Hypothalamus (tissue), 51 donors: Measurements from ENCODE around the gene CNGB1.
A peak's percentile ranks its signal among the peaks of the same experiment; 100 is the strongest.
"Not testable (repeated sequence)": the region's sequence is repeated elsewhere in the genome, so short reads cannot be mapped to it uniquely, and the experiment has no call there.

Experiments
- DNase-seq, 51 donors: peaks; one replicate each; lab custom pipeline; 2025; lab: John Stamatoyannopoulos, UW

Gene CNGB1

GRCh38 chr16:57938936-57939871, 31.7 kb downstream of the CNGB1 start:
- DNase-seq: peak in 13 of 51 donors; percentile 7 to 65 (median 23)

GRCh38 chr16:57938484-57938883, 32.4 kb downstream of the CNGB1 start:
- DNase-seq: no peak

- DNase-seq: no peak
Observed at GRCh38 chr16:57937861-57938260, 33.1 kb downstream of the CNGB1 start.

DNA sequence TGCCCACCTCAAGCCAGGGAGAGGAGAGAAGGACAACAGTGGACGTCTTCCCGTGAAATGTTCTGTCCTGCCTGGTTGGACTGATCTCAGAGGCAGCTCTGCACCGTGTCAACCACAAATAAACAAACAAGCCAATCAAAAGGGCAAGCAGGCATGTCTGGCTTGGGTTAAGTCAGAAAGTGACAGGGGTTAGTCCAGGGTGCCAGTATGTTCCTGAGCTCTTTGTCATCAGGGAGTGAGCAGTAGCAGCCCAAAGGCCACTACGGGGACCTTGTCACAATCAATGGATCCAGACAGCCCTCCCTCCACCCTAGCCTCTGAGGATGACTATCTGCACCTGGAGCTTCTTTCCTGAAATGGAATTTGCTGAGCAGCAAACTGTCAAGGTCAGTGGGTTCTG, 35.0 kb downstream of the CNGB1 start:
- DNase-seq: no peak

- no peak for DNase-seq
Observed at GRCh38 chr16:57930533-57930932, 40.4 kb downstream of the CNGB1 start.

- DNase-seq: no peak
Observed at GRCh38 chr16:57929250-57929649, 41.7 kb downstream of the CNGB1 start.

DNA sequence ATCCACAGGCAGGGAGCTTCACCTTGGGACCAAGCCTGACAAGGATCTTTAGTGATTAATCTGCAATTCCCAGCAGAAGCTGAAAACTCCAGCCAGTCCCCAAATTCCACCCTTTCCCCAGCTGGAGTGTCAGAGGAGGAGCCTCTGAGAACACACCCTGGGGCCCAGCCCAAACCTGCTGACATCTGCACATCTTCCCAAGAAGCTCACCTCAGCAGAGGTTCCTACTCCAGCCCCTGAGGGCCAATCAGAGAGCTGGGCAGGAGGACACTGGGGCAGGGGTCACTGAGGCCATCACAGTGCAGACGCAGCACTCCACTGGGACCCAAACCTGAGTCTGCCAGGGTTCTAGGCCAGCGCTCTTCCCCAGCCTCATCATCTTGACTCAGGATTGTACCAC, 44.9 kb downstream of the CNGB1 start:
- no peak for DNase-seq

DNA sequence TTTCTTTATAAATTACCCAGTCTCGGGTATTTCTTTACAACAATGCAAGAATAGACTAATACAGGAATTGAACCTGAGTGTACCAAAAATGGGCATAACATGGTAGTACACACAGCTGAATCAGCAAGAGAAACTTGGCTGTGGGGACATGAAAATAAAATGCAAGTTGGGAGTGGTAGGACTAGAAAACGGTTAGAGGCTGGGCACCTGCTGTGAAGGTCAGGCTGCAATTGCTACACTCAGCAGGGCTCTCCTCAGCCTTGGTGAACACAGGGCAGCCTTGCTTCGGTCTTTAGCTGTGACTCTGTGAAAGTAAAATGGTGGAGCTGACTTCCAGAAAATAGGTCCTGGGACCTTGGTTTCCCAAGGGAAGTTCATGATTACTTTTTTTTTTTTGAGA, 45.6 kb downstream of the CNGB1 start:
- DNase-seq: no peak

- no peak for DNase-seq
Observed at GRCh38 chr16:57924514-57924913, 46.4 kb downstream of the CNGB1 start.

DNA sequence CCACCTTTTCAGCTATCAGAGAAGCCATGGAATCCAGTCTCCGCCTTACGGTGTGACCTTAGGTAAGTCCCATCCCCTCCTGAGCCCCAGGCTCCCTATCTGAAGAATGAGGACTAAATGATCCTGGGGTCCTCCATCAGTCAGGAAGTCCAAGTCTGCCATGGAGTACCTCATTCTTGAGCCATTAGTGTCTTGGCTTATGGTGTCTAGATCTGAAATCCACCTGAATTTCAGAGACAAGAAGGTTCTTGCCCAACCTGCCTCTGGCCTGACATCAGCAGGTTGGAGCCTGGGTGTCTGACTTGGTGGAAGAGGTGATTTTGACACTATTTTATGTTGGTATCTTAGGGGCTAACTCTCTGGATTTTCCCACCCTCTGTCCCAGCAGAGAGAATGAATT, 47.1 kb downstream of the CNGB1 start:
- no peak for DNase-seq

GRCh38 chr16:57923418-57923817, 47.5 kb downstream of the CNGB1 start:
- DNase-seq: no peak

DNA sequence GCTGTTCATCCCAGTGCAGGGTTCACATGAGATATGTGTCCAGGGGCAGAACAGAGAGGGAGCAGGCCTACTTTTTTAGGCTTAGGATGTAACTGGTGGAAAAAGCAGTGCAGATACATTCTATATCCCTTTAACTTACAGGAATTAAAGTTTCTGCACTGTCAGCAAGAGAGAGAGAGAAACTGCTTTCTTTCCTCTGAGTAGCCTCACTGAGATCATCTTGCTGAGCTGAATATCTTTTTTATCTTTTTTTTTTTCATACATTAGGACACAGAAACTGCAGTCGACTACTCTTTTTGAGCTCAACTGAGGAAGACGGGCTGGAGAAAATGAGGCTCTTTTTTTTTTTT, 50.1 kb downstream of the CNGB1 start:
- no peak for DNase-seq

GRCh38 chr16:57920215-57920879, 50.6 kb downstream of the CNGB1 start:
- no peak for DNase-seq

- DNase-seq: no peak
Observed at GRCh38 chr16:57918994-57919393, 51.9 kb downstream of the CNGB1 start.

- no peak for DNase-seq
Observed at GRCh38 chr16:57918444-57918843, 52.5 kb downstream of the CNGB1 start.

GRCh38 chr16:57917929-57918328, 53.0 kb downstream of the CNGB1 start:
- DNase-seq: not testable (repeated sequence)

GRCh38 chr16:57917489-57917888, 53.4 kb downstream of the CNGB1 start:
- DNase-seq: not testable (repeated sequence)

DNA sequence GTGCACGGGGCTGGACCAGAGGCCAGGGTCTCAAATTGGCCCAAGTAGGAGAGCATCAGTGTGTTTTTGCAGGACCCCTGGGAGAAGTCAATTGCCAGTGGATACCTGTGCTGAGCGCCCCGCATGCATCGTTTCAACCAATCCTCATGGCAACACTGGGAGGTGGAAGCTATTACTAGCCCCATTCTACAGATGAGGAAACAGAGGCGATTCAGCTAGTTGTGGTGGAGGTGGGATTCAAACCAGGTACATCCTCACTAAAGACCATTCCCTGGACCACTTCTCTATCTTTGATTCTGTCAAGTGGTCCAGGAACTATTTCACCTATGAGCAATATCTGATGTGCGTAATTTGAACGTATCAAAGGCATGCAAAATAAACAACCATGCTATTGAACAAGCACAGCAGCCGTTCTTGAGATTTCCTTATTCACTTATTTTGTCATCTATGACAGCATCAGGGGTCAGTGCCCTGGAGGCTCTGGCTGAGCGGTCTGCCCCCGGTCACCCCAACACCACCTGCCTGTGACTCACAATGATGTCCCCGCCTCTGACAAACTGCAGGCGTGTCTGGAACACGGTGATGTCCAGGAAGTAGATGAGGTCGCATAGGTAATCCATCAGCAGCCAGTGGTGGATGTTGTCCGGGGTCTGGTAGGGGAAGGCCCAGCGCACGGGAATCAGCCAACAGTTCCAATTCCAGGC, 54.0 kb downstream of the CNGB1 start:
- no peak for DNase-seq

GRCh38 chr16:57915811-57916488, 55.0 kb downstream of the CNGB1 start:
- DNase-seq: no peak

DNA sequence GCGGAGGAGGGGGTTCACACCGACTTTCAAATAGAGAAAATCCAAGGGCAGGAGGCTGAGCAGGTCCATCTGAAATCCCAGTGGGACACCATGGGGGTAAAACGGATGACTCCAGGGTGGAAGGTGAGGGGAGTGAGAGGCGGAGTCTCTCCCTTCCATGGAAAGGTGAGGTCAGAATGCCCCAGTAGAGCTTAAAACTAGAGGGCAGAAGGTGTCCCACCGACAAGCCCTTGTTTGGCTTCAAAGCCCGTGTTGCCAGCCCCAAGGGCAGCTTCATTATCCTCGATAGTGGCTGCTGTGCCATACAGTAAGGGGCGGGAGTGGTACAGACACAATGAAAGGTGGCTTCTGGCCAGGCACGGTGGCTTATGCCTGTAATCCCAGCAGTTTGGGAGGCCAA, 55.7 kb downstream of the CNGB1 start:
- no peak for DNase-seq
